HCT116 (cell line): ENCODE data around the gene NDOR1. TPM values are rescaled to one million over a fixed set of nuclear protein-coding genes. Genes with fewer than 3 reads are reported as not detected.

ENCODE experiments used
- ATAC-seq: fragments of 200-7000 bp; cut with Tn5 transposase; 2 replicates; pipeline ENCODE4 v1.9.1; 2020; ENCODE audit warnings: mild to moderate bottlenecking, moderate library complexity
- BruUV-seq: library from RNA; stranded (reverse); fragments of 400-500 nt; replicated peaks from 2 replicates; lab custom pipeline; 2021; lab: Mats Ljungman, UMichigan
- CTCF ChIA-PET: fragments of 300-600 bp; sonication (Branson Sonifier 250); formaldehyde crosslinking; loops from one replicate; lab custom pipeline; 2021; ENCODE audit warnings: antibody characterized with exemption; lab: Charles Lee
- POLR2A ChIA-PET: fragments of 300-600, 350-600 bp; sonication (Branson Sonifier 250); formaldehyde crosslinking; loops from one replicate; lab custom pipeline; 2021; ENCODE audit warnings: antibody characterized with exemption; lab: Charles Lee
- RAD21 ChIA-PET, 2 experiments: fragments of 300-600 bp; sonication (Branson Sonifier 250); formaldehyde crosslinking; loops; one replicate each; lab custom pipeline; 2023; ENCODE audit warnings: low total read pairs in 2 of 2; ENCODE audit not compliant: uncharacterized antibody in 2 of 2, unreplicated experiment in 2 of 2, low non-redundant PET in 1 of 2; lab: Charles Lee
- DNase-seq: peaks from one replicate; pipeline ENCODE4 v3.0.0-alpha.2; 2010; ENCODE audit warnings: low read depth, low spot score
- H2AFZ ChIP-seq: fragments of 200-600 bp; shearing (Covaris generic), sonication (generic); 2 replicates; pipeline ENCODE4 v1.6.1; 2017; ENCODE audit warnings: low read depth, mixed run types, mixed read lengths, antibody characterized with exemption, low read length; ENCODE audit not compliant: poor library complexity, severe bottlenecking
- H3K27ac ChIP-seq: 2 replicates; pipeline ENCODE4 v1.5.1; 2012; ENCODE audit warnings: low read depth, low read length
- H3K27me3 ChIP-seq: fragments of 200-600 bp; sonication (generic); 2 replicates; pipeline ENCODE4 v1.6.1; 2016; ENCODE audit warnings: mixed run types, low read length, mixed read lengths; ENCODE audit not compliant: insufficient read depth
- H3K36me3 ChIP-seq, 2 experiments: fragments of 200-500 bp in 1 of 2; fragments of 200-600 bp in 1 of 2; sonication (Bioruptor generic) in 1 of 2; sonication (generic) in 1 of 2; 2 replicates each; pipeline versions ENCODE4 v1.5.1 to v1.6.1; 2014 to 2016; ENCODE audit warnings: low read length in 2 of 2, inconsistent platforms in 1 of 2, mixed read lengths in 1 of 2, mixed run types in 1 of 2; ENCODE audit not compliant: insufficient read depth in 2 of 2, control insufficient read depth in 1 of 2
- H3K4me1 ChIP-seq, 2 experiments: fragments of 200-600 bp in 1 of 2; sonication (generic) in 1 of 2; 2 replicates each; pipeline versions ENCODE4 v1.5.1 to v1.6.1; 2012 to 2017; ENCODE audit warnings: low read length in 2 of 2, inconsistent platforms in 1 of 2, mild to moderate bottlenecking in 1 of 2, mixed read lengths in 1 of 2, mixed run types in 1 of 2, moderate library complexity in 1 of 2; ENCODE audit not compliant: insufficient read depth in 2 of 2, control insufficient read depth in 1 of 2
- H3K4me2 ChIP-seq: fragments of 200-600 bp; sonication (generic); 2 replicates; pipeline ENCODE4 v1.6.1; 2017; ENCODE audit warnings: mixed run types, low read length, mixed read lengths
- H3K4me3 ChIP-seq, 2 experiments: fragments of 200-600 bp in 1 of 2; sonication (generic) in 1 of 2; replicated peaks in 1 of 2; 2 replicates each; pipeline ENCODE4 v1.5.1; 2011 to 2016; ENCODE audit warnings: low read length in 2 of 2, control low read depth in 1 of 2, low read depth in 1 of 2, mild to moderate bottlenecking in 1 of 2, mixed read lengths in 1 of 2, mixed run types in 1 of 2
- H3K79me2 ChIP-seq: fragments of 200-600 bp; sonication (generic); 2 replicates; pipeline ENCODE4 v1.6.1; 2017; ENCODE audit warnings: mild to moderate bottlenecking, mixed run types, low read length, moderate library complexity, mixed read lengths; ENCODE audit not compliant: insufficient read depth
- H3K9ac ChIP-seq: fragments of 200-600 bp; sonication (generic); 2 replicates; pipeline ENCODE4 v1.6.1; 2016; ENCODE audit warnings: low read length, mixed read lengths
- H3K9me2 ChIP-seq: fragments of 200-600 bp; sonication (generic), shearing (Covaris generic); 2 replicates; pipeline ENCODE4 v1.6.1; 2017; ENCODE audit warnings: mixed run types, mild to moderate bottlenecking, moderate library complexity; ENCODE audit not compliant: insufficient read depth
- H3K9me3 ChIP-seq, 2 experiments: fragments of 200-500 bp in 1 of 2; fragments of 200-600 bp in 1 of 2; sonication (Bioruptor generic) in 1 of 2; sonication (generic) in 1 of 2; 2 replicates each; pipeline ENCODE4 v1.6.1; 2014 to 2017; ENCODE audit warnings: low read length in 2 of 2, mixed read lengths in 2 of 2, inconsistent platforms in 1 of 2, low read depth in 1 of 2, mild to moderate bottlenecking in 1 of 2, mixed run types in 1 of 2, moderate library complexity in 1 of 2; ENCODE audit not compliant: control insufficient read depth in 1 of 2, insufficient read depth in 1 of 2
- H4K20me1 ChIP-seq: fragments of 200-600 bp; sonication (generic), shearing (Covaris generic); 2 replicates; pipeline ENCODE4 v1.6.1; 2017; ENCODE audit warnings: mixed run types, mild to moderate bottlenecking, moderate library complexity; ENCODE audit not compliant: insufficient read depth
- ATF3 ChIP-seq: IDR thresholded peaks from 2 replicates; pipeline ENCODE4 v1.6.1; 2012
- CBX3 ChIP-seq: IDR thresholded peaks from 2 replicates; pipeline ENCODE4 v1.6.1; 2012; ENCODE audit warnings: low read depth
- CEBPB ChIP-seq: IDR thresholded peaks from 2 replicates; pipeline ENCODE4 v1.6.1; 2012; ENCODE audit warnings: low read depth
- EGR1 ChIP-seq: IDR thresholded peaks from 2 replicates; pipeline ENCODE4 v1.6.1; 2012; ENCODE audit warnings: low read depth
- ELF1 ChIP-seq: IDR thresholded peaks from 2 replicates; pipeline ENCODE4 v1.6.1; 2012; ENCODE audit warnings: low read depth, borderline replicate concordance
- EZH2 ChIP-seq: fragments of 200-600 bp; sonication (generic); IDR thresholded peaks from 2 replicates; pipeline ENCODE4 v1.6.1; 2017; ENCODE audit warnings: antibody characterized with exemption, mixed run types
- EZH2phosphoT487 ChIP-seq: fragments of 200-600 bp; IDR thresholded peaks from 2 replicates; pipeline ENCODE4 v1.6.1; 2018; ENCODE audit warnings: antibody characterized with exemption, borderline replicate concordance
- FOSL1 ChIP-seq: IDR thresholded peaks from 2 replicates; pipeline ENCODE4 v1.6.1; 2012; ENCODE audit warnings: low read depth
- POLR2AphosphoS5 ChIP-seq: IDR thresholded peaks from 2 replicates; pipeline ENCODE4 v1.6.1; 2011; ENCODE audit warnings: mild to moderate bottlenecking, low read depth, low read length, moderate library complexity
- RAD21 ChIP-seq: IDR thresholded peaks from 2 replicates; pipeline ENCODE4 v1.6.1; 2012; ENCODE audit warnings: low read depth, mild to moderate bottlenecking
- REST ChIP-seq: IDR thresholded peaks from 2 replicates; pipeline ENCODE4 v1.6.1; 2012; ENCODE audit warnings: low read depth
- SIN3A ChIP-seq: IDR thresholded peaks from 2 replicates; pipeline ENCODE4 v1.6.1; 2012; ENCODE audit warnings: low read depth
- SP1 ChIP-seq: IDR thresholded peaks from 2 replicates; pipeline ENCODE4 v1.6.1; 2012; ENCODE audit warnings: low read depth
- SRF ChIP-seq: IDR thresholded peaks from 2 replicates; pipeline ENCODE4 v1.6.1; 2012; ENCODE audit warnings: low read depth
- TCF7L2 ChIP-seq: IDR thresholded peaks from 2 replicates; pipeline ENCODE4 v1.7.0; 2011; ENCODE audit warnings: borderline replicate concordance, inconsistent platforms; ENCODE audit not compliant: insufficient read depth, insufficient read length; ENCODE audit errors: extremely low read depth
- YY1 ChIP-seq: IDR thresholded peaks from 2 replicates; pipeline ENCODE4 v1.6.1; 2011; ENCODE audit warnings: low read length, low read depth, moderate library complexity, mild to moderate bottlenecking; ENCODE audit not compliant: insufficient replicate concordance; ENCODE audit errors: extremely low read depth
- ZBTB33 ChIP-seq: IDR thresholded peaks from 2 replicates; pipeline ENCODE4 v1.6.1; 2011; ENCODE audit warnings: mild to moderate bottlenecking, low read length, moderate library complexity; ENCODE audit not compliant: insufficient replicate concordance; ENCODE audit errors: extremely low read depth
- ZFX ChIP-seq: fragments of 450-650 bp; IDR thresholded peaks from 2 replicates; pipeline ENCODE4 v1.6.1; 2017
- ZNF274 ChIP-seq: fragments of 200-500 bp; sonication (Bioruptor generic); IDR thresholded peaks from 2 replicates; pipeline ENCODE4 v1.6.1; 2014; ENCODE audit warnings: mild to moderate bottlenecking, low read depth, low read length, inconsistent platforms
- intact Hi-C: fragments of 100-400 bp; cut with micrococcal nuclease; formaldehyde crosslinking; loops from 2 replicates; pipeline ENCODE4 v1.10.0; 2022
- total RNA-seq: library from RNA; stranded (reverse); gene quantifications from one replicate; pipeline ENCODE4 v1.2.1, GENCODE V29; 2021; ENCODE audit not compliant: unreplicated experiment
- TF ChIP-seq, protein P1 (sequence below): IDR thresholded peaks from 2 replicates; pipeline ENCODE4 v1.6.1; 2012

NDOR1 gene
- total RNA-seq, 1 experiment from 2014 or later = 28.4 TPM

DNA sequence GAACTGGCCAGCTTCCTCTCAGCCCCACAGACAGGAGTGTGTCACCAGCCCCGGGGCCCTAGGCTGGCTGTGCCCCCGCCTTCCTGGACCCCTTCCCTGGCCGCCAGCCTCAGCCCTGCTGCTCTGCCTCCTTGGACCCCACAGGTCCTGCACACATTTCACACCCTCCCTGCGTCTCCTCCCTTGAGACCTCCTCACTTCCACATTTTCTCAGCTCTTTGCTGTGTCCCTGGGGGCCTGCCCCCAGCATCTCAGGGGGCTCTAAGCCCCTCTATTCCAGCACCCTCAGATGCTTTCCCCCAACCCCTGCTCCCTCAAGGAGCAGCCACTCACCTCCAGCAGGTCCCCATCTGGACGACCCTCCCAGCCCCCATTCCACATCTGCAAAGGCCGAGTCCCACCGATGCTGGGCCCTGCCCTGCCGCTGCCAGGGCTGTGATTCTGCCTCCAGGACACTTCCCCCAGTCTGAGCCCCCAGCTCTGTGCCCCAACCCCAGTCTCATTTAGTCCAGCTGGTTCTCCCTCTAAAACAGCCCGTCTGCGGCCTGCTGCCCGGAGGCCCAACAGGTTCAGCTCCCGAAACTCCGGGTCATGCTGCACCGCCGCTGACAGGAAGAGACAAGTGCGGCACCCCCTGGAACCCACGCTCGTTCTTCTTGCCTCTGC lies 29.4 kb downstream of the NDOR1 start:
- H3K4me1 ChIP-seq = peaks cover 23 to 46% of the 10 kb centered on the region in 2 experiments
- no peaks in the 10 kb centered on the region for H4K20me1 ChIP-seq
- ChIA-PET POLR2A (no interaction called here), RAD21 (no interaction called here), CTCF (no interaction called here)
- no peak overlapping the region for H3K4me2 ChIP-seq
- intact Hi-C loops = no loop called here
- no peaks in the 10 kb centered on the region for H3K27me3 ChIP-seq
- no peak overlapping the region for H2AFZ ChIP-seq
- no peaks in the 10 kb centered on the region for H3K9me2 ChIP-seq
- BruUV-seq = no TSS peak
- no peak for ATAC-seq
- peaks cover 15% of the 10 kb centered on the region for H3K79me2 ChIP-seq
- no peaks in the 10 kb centered on the region for H3K9me3 ChIP-seq
- no peak overlapping the region for H3K4me3 ChIP-seq
- TF ChIP-seq ZBTB33 = no peak
- no peak for TF ChIP-seq EGR1
- no peak for TF ChIP-seq ATF3
- TF ChIP-seq POLR2AphosphoS5 = no peak
- no peak for TF ChIP-seq SP1
- no peak for TF ChIP-seq FOSL1
- TF ChIP-seq ZNF274 = no peak
- no peak for TF ChIP-seq ELF1
- no peak for TF ChIP-seq CBX3
- TF ChIP-seq EZH2phosphoT487 = no peak
- TF ChIP-seq EZH2 = no peak
- no peak for TF ChIP-seq TCF7L2
- TF ChIP-seq REST = no peak
- TF ChIP-seq CEBPB = no peak
- TF ChIP-seq SIN3A = no peak
- no peak for TF ChIP-seq ZFX
- TF ChIP-seq, protein P1, sequence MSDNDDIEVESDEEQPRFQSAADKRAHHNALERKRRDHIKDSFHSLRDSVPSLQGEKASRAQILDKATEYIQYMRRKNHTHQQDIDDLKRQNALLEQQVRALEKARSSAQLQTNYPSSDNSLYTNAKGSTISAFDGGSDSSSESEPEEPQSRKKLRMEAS = no peak
- no peak for TF ChIP-seq YY1
- no peak for TF ChIP-seq SRF
- TF ChIP-seq RAD21 = no peak
- TF ChIP-seq, all 23 proteins: peak for 0
- H3K36me3 ChIP-seq = no peaks in the 10 kb centered on the region
- H3K9ac ChIP-seq = no peak overlapping the region
- H3K27ac ChIP-seq = no peak overlapping the region
- no peak for DNase-seq
